IPS-18c (cell line): ENCODE data around the gene SLC6A6.

Source experiments
- H3K4me3 ChIP-seq: 2 replicates; pipeline ENCODE4 v1.7.0; 2013; ENCODE audit warnings: low read depth, mild to moderate bottlenecking, low read length, moderate library complexity; ENCODE audit not compliant: insufficient read depth
- H3K9me3 ChIP-seq: one replicate; pipeline ENCODE4 v1.6.1; 2013; ENCODE audit warnings: mild to moderate bottlenecking, low read length, moderate library complexity; ENCODE audit not compliant: control insufficient read depth, insufficient read depth

The SLC6A6 gene

DNA sequence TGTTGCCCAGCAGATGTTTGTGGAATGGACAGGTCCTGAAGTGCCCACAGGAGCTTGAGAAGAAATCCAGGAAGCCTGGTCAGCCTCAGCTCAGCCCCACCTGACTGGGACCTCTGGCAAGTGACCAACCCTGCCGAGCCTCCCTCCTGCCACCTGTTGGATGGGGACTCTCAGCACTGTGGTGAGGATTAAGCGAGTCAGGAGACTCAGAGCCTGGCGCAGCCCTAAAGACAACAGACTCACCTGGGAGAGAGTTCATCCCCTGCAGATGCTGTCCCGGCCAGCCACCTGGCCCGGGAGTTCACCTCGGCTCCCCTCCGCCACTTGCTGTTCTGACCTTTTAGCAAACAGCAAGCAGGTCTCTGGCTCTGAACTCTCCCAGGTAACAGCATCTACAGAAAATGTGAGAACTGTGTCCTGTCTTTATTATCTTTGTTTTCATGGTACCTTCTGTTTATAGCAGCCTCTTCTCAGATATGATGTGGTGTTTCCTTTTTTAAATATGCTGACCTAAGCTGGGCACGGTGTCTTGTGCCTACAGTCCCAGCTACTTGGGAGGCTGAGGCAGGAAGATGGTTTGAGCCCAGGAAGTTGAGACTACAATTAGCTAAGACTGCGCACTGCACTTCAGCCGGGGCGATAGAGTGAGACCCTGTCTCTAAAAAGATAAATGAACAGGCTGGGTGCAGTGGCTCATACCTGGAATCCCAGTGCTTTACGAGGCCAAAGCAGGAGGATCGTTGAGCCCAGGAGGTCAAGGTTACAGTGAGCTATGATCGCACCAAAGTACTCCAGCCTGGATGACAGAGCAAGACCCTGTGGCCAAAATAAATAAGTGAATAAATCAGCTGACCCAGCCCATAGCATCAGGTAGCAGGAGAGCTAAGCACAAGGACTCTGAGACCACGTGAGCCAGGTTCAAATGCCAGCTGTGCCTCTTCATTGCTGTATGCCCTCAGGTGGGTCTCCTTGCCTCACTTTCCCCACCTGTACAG is 32.4 kb upstream of the SLC6A6 start:
- Histone ChIP-seq H3K9me3 (no peaks in the 10 kb centered on the region), H3K4me3 (no peak overlapping the region)

GRCh38 chr3:14370720-14371572 is 31.5 kb upstream of the SLC6A6 start:
- H3K9me3 ChIP-seq, result no peaks in the 10 kb centered on the region
- H3K4me3 ChIP-seq, result no peak overlapping the region

- Histone ChIP-seq H3K9me3 (no peaks in the 10 kb centered on the region), H3K4me3 (no peak overlapping the region)
Measured at GRCh38 chr3:14371573-14372474, 30.6 kb upstream of the SLC6A6 start.

DNA sequence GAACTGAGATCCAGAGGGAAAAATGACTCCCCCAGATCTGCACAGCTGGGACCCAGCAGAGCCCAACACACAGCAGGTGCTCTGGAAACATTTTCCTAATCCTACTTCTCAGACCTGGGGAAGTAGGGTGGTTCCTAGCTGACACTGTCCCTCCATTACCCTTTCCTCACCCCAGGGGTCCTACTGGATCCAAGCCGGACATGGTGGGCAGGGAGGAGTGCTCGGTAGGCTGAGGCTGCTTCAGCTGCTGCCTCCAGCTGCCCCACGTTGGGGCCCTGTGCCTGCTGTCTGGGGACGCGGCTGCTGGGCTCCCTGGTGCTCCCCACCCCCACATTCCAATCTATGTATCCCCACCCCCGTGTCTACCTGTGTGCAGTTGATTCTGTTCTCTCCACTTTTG is 29.8 kb upstream of the SLC6A6 start:
- Histone ChIP-seq H3K9me3 (no peaks in the 10 kb centered on the region), H3K4me3 (no peak overlapping the region)

DNA sequence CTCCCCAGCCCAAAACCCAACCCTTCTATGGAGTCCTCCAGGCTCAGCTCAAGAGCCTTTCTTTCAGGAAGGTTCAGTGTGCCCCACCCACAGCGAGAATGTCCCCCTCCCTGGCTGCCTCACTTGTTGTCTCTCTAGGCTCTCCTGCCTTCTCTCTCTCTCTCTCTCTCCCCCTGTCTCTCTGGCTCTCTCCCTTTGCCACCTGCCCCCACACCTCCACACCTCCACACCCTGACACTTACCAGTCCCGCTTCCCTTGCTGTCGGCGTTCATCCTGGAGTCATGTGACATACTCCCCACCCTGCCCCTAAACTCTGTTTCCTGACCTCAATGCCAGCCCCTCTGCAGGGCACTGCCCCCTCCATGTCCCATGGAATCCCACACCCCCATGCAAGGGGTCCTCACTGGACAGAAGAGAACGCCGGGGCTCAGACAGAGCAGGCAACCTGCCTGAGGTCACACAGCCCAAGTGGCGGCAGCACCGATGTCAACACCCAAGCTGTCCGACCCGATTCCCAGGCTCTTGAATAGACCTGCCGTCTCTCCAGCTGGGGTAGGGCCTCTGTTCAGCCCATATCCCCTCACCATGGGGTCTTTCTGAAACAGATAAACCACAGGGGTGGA is 28.5 kb upstream of the SLC6A6 start:
- H3K9me3 ChIP-seq, result no peaks in the 10 kb centered on the region
- H3K4me3 ChIP-seq, result no peak overlapping the region

- H3K9me3 ChIP-seq, result no peaks in the 10 kb centered on the region
- H3K4me3 ChIP-seq, result no peak overlapping the region
Measured at GRCh38 chr3:14374444-14374883, 27.9 kb upstream of the SLC6A6 start.

DNA sequence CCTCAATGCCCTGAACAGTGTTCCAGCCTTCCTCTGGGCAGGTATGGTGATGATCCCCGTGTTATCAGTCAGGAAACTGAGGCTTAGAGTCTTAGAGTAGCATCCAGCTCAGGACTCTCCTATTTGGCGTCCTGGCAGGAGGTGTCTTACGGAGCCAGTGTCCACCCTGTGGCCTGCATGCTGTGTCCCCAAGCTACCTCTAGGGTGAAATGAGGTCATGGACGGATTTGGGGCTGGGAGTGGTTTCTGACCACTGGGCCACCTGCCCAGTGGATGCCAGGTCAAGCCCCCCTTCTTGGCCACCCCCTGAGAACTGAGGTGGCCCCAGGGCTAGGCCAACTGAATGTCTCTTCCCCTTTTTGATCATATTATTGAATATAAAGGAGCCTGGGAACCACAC is 27.2 kb upstream of the SLC6A6 start:
- no peaks in the 10 kb centered on the region for H3K9me3 ChIP-seq
- H3K4me3 ChIP-seq, result no peak overlapping the region

- no peaks in the 10 kb centered on the region for H3K9me3 ChIP-seq
- no peak overlapping the region for H3K4me3 ChIP-seq
Measured at GRCh38 chr3:14376348-14377043, 25.9 kb upstream of the SLC6A6 start.

DNA sequence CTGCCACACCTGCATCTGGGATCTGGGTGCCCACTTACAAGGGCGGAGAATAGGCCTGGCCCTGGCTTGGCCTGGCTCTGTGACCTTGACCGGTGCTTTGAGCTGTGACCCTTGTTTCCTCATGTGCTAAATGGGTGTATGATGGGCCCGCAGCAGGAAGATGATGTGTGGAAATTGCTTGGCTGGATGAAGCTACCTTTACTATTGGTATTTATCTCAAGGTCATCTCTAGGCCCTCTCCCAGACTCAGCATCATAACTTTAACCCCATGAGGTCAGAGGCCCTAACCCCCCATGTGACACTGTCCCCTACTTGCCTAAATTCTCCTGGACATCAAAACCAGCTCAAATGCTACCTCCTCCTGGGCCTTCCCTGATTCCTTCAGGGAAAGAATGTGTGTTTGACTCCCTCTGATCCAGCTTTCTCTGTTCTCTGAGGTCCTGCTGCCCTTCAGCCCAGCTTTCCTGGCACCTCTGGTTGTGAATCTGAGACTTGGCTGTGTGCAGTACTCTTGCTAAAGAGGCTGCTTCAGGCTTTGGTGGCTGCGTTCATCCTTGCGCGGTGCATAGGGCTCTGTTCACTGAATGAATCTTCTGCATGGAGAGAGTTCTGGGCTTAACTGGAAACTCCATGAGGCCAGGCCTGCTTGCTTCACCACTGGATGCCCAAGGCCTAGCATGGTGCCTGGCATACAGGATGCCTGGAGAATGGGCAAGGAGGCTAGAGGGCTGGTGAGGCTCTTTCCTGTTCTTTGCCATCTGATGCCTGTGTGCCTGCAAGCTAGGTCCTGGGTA is 25.2 kb upstream of the SLC6A6 start:
- no peaks in the 10 kb centered on the region for H3K9me3 ChIP-seq
- H3K4me3 ChIP-seq, result no peak overlapping the region

- H3K4me3 ChIP-seq, result no peak overlapping the region
- H3K9me3 ChIP-seq, result no peaks in the 10 kb centered on the region
Measured at GRCh38 chr3:14377838-14378169, 24.6 kb upstream of the SLC6A6 start.

GRCh38 chr3:14378415-14378814 is 24.0 kb upstream of the SLC6A6 start:
- H3K4me3 ChIP-seq, result no peak overlapping the region
- no peaks in the 10 kb centered on the region for H3K9me3 ChIP-seq

DNA sequence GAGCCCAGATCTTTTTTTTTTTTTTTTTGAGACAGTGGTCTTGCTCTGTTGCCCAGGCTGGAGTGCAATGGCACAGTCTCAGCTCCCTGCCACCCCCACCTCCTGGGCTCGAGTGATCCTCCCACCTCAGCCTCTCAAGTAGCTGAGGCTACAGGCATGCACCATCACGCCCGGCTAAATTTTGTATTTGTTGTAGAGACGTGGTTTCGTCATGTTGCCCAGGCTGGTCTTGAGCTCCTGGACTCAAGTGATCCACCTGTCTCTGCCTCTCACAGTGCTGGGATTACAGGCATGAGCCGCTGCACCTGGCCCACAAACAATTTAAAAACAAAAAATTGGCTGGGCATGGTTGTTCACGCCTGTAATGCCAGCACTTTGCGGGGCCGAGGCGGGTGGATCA is 22.6 kb upstream of the SLC6A6 start:
- no peaks in the 10 kb centered on the region for H3K9me3 ChIP-seq
- no peak overlapping the region for H3K4me3 ChIP-seq

DNA sequence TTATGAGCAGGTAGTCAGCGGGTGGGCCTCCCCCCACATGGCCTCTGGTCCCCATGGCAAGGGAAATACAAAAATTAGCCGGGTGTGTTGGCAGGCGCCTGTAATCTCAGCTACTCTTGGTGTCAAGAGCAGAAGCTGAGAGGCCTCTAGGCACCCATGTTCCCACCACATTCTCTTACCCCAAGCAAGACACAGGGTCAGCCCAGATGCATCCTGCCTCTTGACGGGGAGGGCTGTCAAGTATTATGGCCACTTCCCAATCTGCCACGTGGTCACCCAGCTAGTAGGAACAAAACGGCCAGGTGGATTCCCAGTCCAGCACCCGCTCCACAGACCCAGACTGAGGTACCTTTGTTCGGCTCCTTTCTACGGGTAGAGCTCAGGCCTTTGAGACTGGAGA is 16.2 kb upstream of the SLC6A6 start:
- H3K9me3 ChIP-seq, result no peaks in the 10 kb centered on the region
- H3K4me3 ChIP-seq, result no peak overlapping the region

DNA sequence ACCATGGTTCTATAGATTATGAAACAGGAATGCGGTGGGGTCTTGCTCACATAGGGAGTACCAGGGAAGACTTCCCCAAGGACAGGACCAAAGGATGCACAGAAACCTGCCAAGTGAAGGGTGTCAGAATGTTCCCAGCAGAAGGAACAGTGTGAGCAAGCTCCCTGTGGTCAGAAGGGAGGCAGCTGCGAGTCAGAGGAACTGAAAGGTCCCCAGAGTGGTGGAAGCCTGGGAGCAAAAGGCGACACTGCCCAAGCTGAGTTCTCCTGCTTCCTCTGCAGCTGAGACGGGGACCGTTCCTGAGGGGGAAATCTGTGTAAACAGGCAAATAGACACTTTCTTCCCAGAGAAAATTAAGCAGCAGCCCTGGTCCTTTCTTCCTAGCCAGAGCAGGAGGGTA is 14.2 kb upstream of the SLC6A6 start:
- Histone ChIP-seq H3K9me3 (no peaks in the 10 kb centered on the region), H3K4me3 (no peak overlapping the region)

GRCh38 chr3:14389166-14389606 is 13.2 kb upstream of the SLC6A6 start:
- Histone ChIP-seq H3K4me3 (no peak overlapping the region), H3K9me3 (no peaks in the 10 kb centered on the region)
